ENCODE data around the gene BRD4. TPM values are rescaled to one million over a fixed set of nuclear protein-coding genes. Genes with fewer than 3 reads are reported as not detected.

The BRD4 gene
- total and polyA plus RNA-seq, 2 experiments from 2014 or later: 63.8 to 115 TPM

DNA sequence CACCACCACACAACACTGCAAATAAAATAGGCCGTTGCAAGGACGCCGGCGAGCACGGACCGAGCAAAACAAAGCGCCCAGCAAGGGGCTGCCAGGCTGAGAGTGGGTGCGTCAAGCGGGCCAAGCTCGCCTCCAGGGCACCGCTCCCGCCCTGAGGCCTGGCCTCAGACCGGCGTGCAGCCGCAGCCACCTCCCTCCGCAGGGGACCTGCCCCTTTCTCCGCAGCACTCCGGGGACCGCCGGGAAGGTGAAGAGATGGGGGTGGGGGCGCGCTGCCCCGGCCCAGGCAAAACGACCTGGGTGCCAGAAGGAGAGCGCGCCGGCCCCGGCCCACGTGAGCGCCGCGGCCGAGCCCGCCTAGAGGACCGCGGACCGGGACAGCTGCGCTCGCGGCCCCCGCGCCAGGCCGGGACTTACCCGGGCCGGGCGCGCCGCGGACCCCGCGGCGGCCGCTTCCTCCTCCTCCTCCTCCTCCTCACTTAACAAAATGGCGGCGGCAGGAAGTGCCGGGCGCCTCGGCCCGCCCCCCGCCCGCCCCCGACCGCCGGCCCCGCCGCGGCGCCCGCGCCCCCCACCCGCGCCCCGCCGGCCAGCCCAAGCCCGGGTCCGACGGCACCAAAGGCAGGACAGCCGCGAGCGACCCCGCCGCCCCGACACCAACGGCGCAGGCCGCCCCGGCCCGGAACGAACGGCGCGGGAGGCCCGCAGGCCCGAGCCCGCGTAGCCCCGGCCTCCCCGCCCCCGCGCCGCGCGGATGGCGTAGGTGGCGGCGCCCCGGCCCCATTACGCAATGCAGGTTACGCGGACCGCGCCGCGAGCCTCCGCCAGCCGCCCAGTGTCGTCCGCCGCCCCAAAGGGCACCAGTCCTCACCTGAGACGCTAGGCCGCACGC, 674 bp downstream of the BRD4 start:
- H4K20me1 ChIP-seq (replicated peaks; ENCODE audit: insufficient read depth): peaks cover 40% of the 10 kb centered on the region
- H3F3A ChIP-seq (replicated peaks; ENCODE audit: low read depth): no peaks in the 10 kb centered on the region; the same call in 1 of the 2 replicates
- peak overlapping the region; percentile 75 for H3K4me2 ChIP-seq
- no peaks in the 10 kb centered on the region for H3K36me3 ChIP-seq (ENCODE audit: insufficient read depth)
- no peaks in the 10 kb centered on the region for H3K9me2 ChIP-seq (ENCODE audit: insufficient read depth)
- no peak overlapping the region for H2AFZ ChIP-seq
- Mint-ChIP-seq H3K27me3 (ENCODE audit: insufficient read depth, low read depth, poor library complexity) (peaks cover 15% of the 10 kb centered on the region), H3K36me3 (ENCODE audit: low read depth) (peaks cover 6% of the 10 kb centered on the region; the same call in 2 of the 3 replicates), H3K9me3 (peaks cover 6% of the 10 kb centered on the region; the same call in 1 of the 3 replicates), H3K4me3 (peak overlapping the region; percentile 98), H3K27ac (peak overlapping the region; percentile 97), H3K4me1 (peaks cover 32% of the 10 kb centered on the region)
- peaks cover 71% of the 10 kb centered on the region for H3K79me2 ChIP-seq (replicated peaks; ENCODE audit: insufficient read depth)
- ATAC-seq (peak; percentile 71), DNase-seq (ENCODE audit: low spot score) (peak; percentile 55)
- no peaks in the 10 kb centered on the region for H3K27me3 ChIP-seq (ENCODE audit: insufficient read depth)
- TF ChIP-seq CREB1 (CRISPR knock-in tag; IDR thresholded peaks at IDR 0.05; ENCODE audit: low read depth): 0 out of 2 replicates have a peak, but pooled peaks have one; percentile 23
- TF ChIP-seq NANOG (IDR thresholded peaks at IDR 0.05; ENCODE audit: borderline replicate concordance): no peak
- TF ChIP-seq EZH2phosphoT487 (IDR thresholded peaks at IDR 0.05; ENCODE audit: unreplicated experiment): no peak
- TF ChIP-seq STAT1 (IDR thresholded peaks at IDR 0.05; ENCODE audit: unreplicated experiment): no peak
- peak overlapping the region; percentile 90 for H3K27ac ChIP-seq (ENCODE audit: low read depth)
- H3K4me3 ChIP-seq: peak overlapping the region; percentile 96
- peaks cover 27% of the 10 kb centered on the region for H3K4me1 ChIP-seq (ENCODE audit: insufficient read depth)

DNA sequence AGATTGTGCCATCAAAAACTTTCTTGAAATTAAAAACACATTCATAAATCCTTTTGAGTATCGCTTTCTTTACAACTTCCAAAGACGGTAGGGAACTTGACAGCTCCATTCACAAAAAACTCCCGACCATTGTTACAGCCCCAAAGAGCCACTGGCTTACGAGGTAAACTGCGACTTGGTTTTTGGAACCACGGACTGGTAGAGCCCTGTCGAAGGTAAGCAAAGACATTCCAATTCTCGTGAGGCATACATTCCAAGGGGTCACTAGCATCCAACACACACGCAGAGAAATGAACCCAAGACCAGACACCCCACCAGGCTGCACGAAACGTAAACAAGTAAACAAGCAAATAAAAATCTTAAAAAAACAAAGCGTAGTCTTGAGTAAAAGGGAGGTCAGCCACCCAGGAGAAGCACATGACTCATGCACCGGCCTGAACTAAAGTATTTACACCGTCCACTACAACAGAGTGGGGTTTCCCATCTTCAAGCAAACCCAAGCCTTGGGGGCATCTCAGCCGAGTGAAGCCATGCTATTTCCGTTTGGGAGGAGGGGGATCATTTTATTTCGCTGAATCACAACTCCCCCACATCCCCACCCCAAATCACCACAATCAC, 1.4 kb downstream of the BRD4 start:
- peak overlapping the region; percentile 75 for H3K4me2 ChIP-seq
- peaks cover 16% of the 10 kb centered on the region for H3K27me3 Mint-ChIP-seq (ENCODE audit: insufficient read depth, low read depth, poor library complexity)
- H3K4me1 Mint-ChIP-seq: peaks cover 35% of the 10 kb centered on the region
- no peaks in the 10 kb centered on the region for H3K36me3 ChIP-seq (ENCODE audit: insufficient read depth)
- H3K4me3 ChIP-seq: peak overlapping the region; percentile 96
- no peaks in the 10 kb centered on the region for H3K27me3 ChIP-seq (ENCODE audit: insufficient read depth)
- peak overlapping the region; percentile 98 for H3K4me3 Mint-ChIP-seq
- H3K27ac Mint-ChIP-seq: peak overlapping the region; percentile 97
- peaks cover 29% of the 10 kb centered on the region for H3K4me1 ChIP-seq (ENCODE audit: insufficient read depth)
- no peak overlapping the region for H2AFZ ChIP-seq
- DNase-seq (ENCODE audit: low spot score) (peak; percentile 63), ATAC-seq (peak; percentile 28)
- H3K79me2 ChIP-seq (replicated peaks; ENCODE audit: insufficient read depth): peaks cover 78% of the 10 kb centered on the region
- peaks cover 46% of the 10 kb centered on the region for H4K20me1 ChIP-seq (replicated peaks; ENCODE audit: insufficient read depth)
- TF ChIP-seq, protein P1, sequence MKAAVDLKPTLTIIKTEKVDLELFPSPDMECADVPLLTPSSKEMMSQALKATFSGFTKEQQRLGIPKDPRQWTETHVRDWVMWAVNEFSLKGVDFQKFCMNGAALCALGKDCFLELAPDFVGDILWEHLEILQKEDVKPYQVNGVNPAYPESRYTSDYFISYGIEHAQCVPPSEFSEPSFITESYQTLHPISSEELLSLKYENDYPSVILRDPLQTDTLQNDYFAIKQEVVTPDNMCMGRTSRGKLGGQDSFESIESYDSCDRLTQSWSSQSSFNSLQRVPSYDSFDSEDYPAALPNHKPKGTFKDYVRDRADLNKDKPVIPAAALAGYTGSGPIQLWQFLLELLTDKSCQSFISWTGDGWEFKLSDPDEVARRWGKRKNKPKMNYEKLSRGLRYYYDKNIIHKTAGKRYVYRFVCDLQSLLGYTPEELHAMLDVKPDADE (IDR thresholded peaks at IDR 0.05): no peak
- TF ChIP-seq ZNF114 (CRISPR knock-in tag; IDR thresholded peaks at IDR 0.05) (no peak), POLR2AphosphoS5 (IDR thresholded peaks at IDR 0.05; ENCODE audit: low read depth) (no peak)
- H3F3A ChIP-seq (replicated peaks; ENCODE audit: low read depth): no peaks in the 10 kb centered on the region; the same call in 1 of the 2 replicates
- peak overlapping the region; percentile 90 for H3K27ac ChIP-seq (ENCODE audit: low read depth)
- H3K36me3 Mint-ChIP-seq (ENCODE audit: low read depth): peaks cover 6% of the 10 kb centered on the region; the same call in 2 of the 3 replicates
- no peaks in the 10 kb centered on the region for H3K9me2 ChIP-seq (ENCODE audit: insufficient read depth)
- peaks cover 6% of the 10 kb centered on the region; the same call in 1 of the 3 replicates for H3K9me3 Mint-ChIP-seq
